DMS114 treated with DMSO at 0.1 percent for 48 hours (cell line): Measurements from ENCODE around the gene CALCOCO1.
A peak's percentile ranks its signal among the peaks of the same experiment; 100 is the strongest.
"Not testable (repeated sequence)": the region's sequence is repeated elsewhere in the genome, so short reads cannot be mapped to it uniquely, and the experiment has no call there.

Source experiments
- DNase-seq: peaks from one replicate; lab custom pipeline; 2025; ENCODE audit not compliant: unreplicated experiment; lab: John Stamatoyannopoulos, UW

Gene CALCOCO1

GRCh38 chr12:53734425-53734824 lies 7.2 kb upstream of the CALCOCO1 start:
- DNase-seq, result no peak

- no peak for DNase-seq
These were observed 6.6 kb upstream of the CALCOCO1 start for GRCh38 chr12:53733807-53734200.

- no peak for DNase-seq
These were observed 6.0 kb upstream of the CALCOCO1 start for GRCh38 chr12:53733051-53733806.

- DNase-seq, result no peak
These were observed 2.4 kb upstream of the CALCOCO1 start for GRCh38 chr12:53729644-53730043.

GRCh38 chr12:53728206-53728605 lies 954 bp upstream of the CALCOCO1 start:
- DNase-seq, result no peak

- DNase-seq, result no peak
These were observed 324 bp downstream of the CALCOCO1 start for GRCh38 chr12:53726946-53727309.

- DNase-seq, result no peak
These were observed 911 bp downstream of the CALCOCO1 start for GRCh38 chr12:53726341-53726740.

- DNase-seq, result no peak
These were observed 1.4 kb downstream of the CALCOCO1 start for GRCh38 chr12:53725824-53726223.

GRCh38 chr12:53722450-53723041 lies 4.7 kb downstream of the CALCOCO1 start:
- no peak for DNase-seq

- DNase-seq, result no peak
These were observed 6.3 kb downstream of the CALCOCO1 start for GRCh38 chr12:53720946-53721345.

GRCh38 chr12:53719649-53720048 lies 7.6 kb downstream of the CALCOCO1 start:
- no peak for DNase-seq

- not testable (repeated sequence) for DNase-seq
These were observed 8.7 kb downstream of the CALCOCO1 start for GRCh38 chr12:53718567-53718966.

- no peak for DNase-seq
These were observed 9.9 kb downstream of the CALCOCO1 start for GRCh38 chr12:53717319-53717718.

- DNase-seq, result no peak
These were observed 13.2 kb downstream of the CALCOCO1 start for GRCh38 chr12:53714004-53714403.

GRCh38 chr12:53713516-53713915 lies 13.7 kb downstream of the CALCOCO1 start:
- no peak for DNase-seq

GRCh38 chr12:53712059-53712643 lies 15.1 kb downstream of the CALCOCO1 start:
- no peak for DNase-seq

GRCh38 chr12:53710091-53710490 lies 17.2 kb downstream of the CALCOCO1 start:
- no peak for DNase-seq

- no peak for DNase-seq
These were observed 17.6 kb downstream of the CALCOCO1 start for GRCh38 chr12:53709671-53710070.

- DNase-seq, result no peak
These were observed 21.2 kb downstream of the CALCOCO1 start for GRCh38 chr12:53706080-53706479.

- no peak for DNase-seq
These were observed 23.5 kb downstream of the CALCOCO1 start for GRCh38 chr12:53703756-53704155.

- peak; percentile 67 for DNase-seq
These were observed 25.6 kb downstream of the CALCOCO1 start for GRCh38 chr12:53701518-53702264.

GRCh38 chr12:53700567-53700966 lies 26.7 kb downstream of the CALCOCO1 start:
- no peak for DNase-seq
